Common myeloid progenitor, CD34-positive (primary cell): ENCODE results near the gene FZD10.

Source experiments
- CTCF ChIA-PET: fragments of 350-600 bp; sonication (Branson Sonifier 250); formaldehyde crosslinking; loops from one replicate; lab custom pipeline; 2021; ENCODE audit warnings: antibody characterized with exemption; lab: Charles Lee
- POLR2A ChIA-PET: fragments of 350-600 bp; sonication (Branson Sonifier 250); formaldehyde crosslinking; loops from one replicate; lab custom pipeline; 2021; ENCODE audit warnings: antibody characterized with exemption; lab: Charles Lee
- DNase-seq, 3 donors: peaks; one replicate each; pipeline versions ENCODE4 v3.0.0 to v3.0.0-alpha.2; 2013
- H3K27ac ChIP-seq, 2 experiments: 1 replicate in 1 of 2; 2 replicates in 1 of 2; pipeline ENCODE4 v1.7.0; 2013; ENCODE audit warnings: inconsistent platforms in 2 of 2, low read length in 2 of 2, mild to moderate bottlenecking in 2 of 2, low read depth in 1 of 2, moderate library complexity in 1 of 2; ENCODE audit not compliant: severe bottlenecking in 2 of 2, insufficient read depth in 1 of 2, poor library complexity in 1 of 2
- H3K27me3 ChIP-seq, 5 experiments: replicated peaks in 2 of 5; 1 replicate in 3 of 5; 2 replicates in 2 of 5; pipeline versions ENCODE4 v1.6.1 to v1.7.0; 2013; ENCODE audit warnings: low read length in 4 of 5, mild to moderate bottlenecking in 2 of 5, moderate library complexity in 2 of 5, inconsistent platforms in 1 of 5; ENCODE audit not compliant: insufficient read depth in 5 of 5, control insufficient read depth in 4 of 5
- H3K36me3 ChIP-seq, 4 experiments: 1 replicate in 2 of 4; 2 replicates in 2 of 4; pipeline versions ENCODE4 v1.6.1 to v1.7.0; 2013; ENCODE audit warnings: low read length in 3 of 4, control low read depth in 1 of 4, mild to moderate bottlenecking in 1 of 4; ENCODE audit not compliant: control insufficient read depth in 4 of 4, insufficient read depth in 4 of 4
- H3K4me1 ChIP-seq, 4 experiments: 1 replicate in 3 of 4; 2 replicates in 1 of 4; pipeline versions ENCODE4 v1.6.1 to v1.7.1; 2013; ENCODE audit warnings: low read length in 3 of 4, mild to moderate bottlenecking in 3 of 4, control low read depth in 1 of 4, inconsistent platforms in 1 of 4, moderate library complexity in 1 of 4; ENCODE audit not compliant: control insufficient read depth in 4 of 4, insufficient read depth in 4 of 4; ENCODE audit errors: control extremely low read depth in 1 of 4
- H3K4me3 ChIP-seq, 7 experiments: 1 replicate in 4 of 7; 2 replicates in 3 of 7; pipeline versions ENCODE4 v1.5.1 to v1.7.0; 2013; ENCODE audit warnings: mild to moderate bottlenecking in 7 of 7, low read length in 6 of 7, moderate library complexity in 6 of 7, inconsistent platforms in 2 of 7, low read depth in 2 of 7, control low read depth in 1 of 7; ENCODE audit not compliant: insufficient read depth in 4 of 7, control insufficient read depth in 1 of 7; ENCODE audit errors: extremely low read depth in 1 of 7
- H3K9me3 ChIP-seq, 5 experiments: 1 replicate in 4 of 5; 2 replicates in 1 of 5; pipeline versions ENCODE4 v1.6.1 to v1.7.1; 2013; ENCODE audit warnings: low read length in 4 of 5, mild to moderate bottlenecking in 2 of 5, inconsistent platforms in 1 of 5, low read depth in 1 of 5, moderate library complexity in 1 of 5; ENCODE audit not compliant: control insufficient read depth in 4 of 5, insufficient read depth in 2 of 5; ENCODE audit errors: control extremely low read depth in 1 of 5
- WGBS: methylation state at CpG from one replicate; pipeline ENCODE4 v1.1.5; 2013; ENCODE audit not compliant: insufficient coverage; 5-methylcytosine and 5-hydroxymethylcytosine counted together

Gene FZD10

DNA sequence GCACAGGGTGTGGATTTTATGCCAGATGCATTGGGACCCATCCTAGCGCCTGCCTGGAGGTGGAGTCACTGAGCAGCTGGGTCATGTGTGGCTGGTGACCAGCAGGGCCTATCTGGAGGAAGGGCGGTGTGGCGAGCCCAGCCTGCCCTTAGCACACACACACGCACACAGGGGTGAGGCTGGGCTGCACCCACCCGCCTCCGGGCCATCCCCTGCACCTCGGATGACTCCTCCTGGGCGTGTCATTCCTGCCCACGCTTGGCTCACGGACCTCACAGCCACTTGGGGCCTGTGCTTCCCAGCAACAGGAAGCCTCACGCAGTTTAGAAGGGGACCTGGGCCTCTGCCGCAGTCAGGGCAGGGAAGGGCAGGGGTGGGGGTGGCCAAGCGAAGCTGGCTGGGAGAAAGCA is 36.2 kb upstream of the FZD10 start:
- peaks cover 0 to 7% (median 0%) of the 10 kb centered on the region in 5 experiments for H3K9me3 ChIP-seq
- POLR2A ChIA-PET, result no interaction called here
- H3K36me3 ChIP-seq, result no peaks in the 10 kb centered on the region
- CTCF ChIA-PET, result no interaction called here
- no peak overlapping the region for H3K4me3 ChIP-seq
- 69% methylated on average over 7 of the region's 13 CpGs for WGBS
- H3K4me1 ChIP-seq, result no peaks in the 10 kb centered on the region
- H3K27ac ChIP-seq, result no peak overlapping the region
- H3K27me3 ChIP-seq, result peaks cover 0 to 24% (median 0%) of the 10 kb centered on the region in 5 experiments
- DNase-seq, result no peak

DNA sequence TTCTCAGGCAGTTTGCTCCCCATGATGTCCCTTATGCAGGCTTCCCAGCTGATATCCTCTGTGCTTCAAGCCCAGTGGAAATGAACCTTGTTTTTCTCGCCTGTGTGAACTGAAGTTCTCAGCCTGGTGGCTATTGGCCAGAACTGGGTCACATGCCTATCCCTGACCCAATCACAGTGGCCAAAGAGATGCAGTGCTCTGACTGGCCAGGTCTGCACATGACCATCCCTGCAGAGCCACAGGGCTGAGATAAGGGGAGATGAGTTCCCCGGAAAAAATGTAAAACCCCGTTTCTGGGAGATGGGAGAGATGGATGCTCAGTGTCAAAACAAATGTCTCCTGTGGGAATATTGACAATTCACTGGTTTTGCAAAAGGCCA is 34.7 kb upstream of the FZD10 start:
- DNase-seq, result no peak
- 91% methylated on average over 3 of the region's 3 CpGs for WGBS
- Histone ChIP-seq H3K4me3 (no peak overlapping the region), H3K36me3 (no peaks in the 10 kb centered on the region), H3K27ac (no peak overlapping the region), H3K9me3 (peaks cover 0 to 7% (median 0%) of the 10 kb centered on the region in 5 experiments), H3K4me1 (no peaks in the 10 kb centered on the region), H3K27me3 (peaks cover 0 to 16% (median 1%) of the 10 kb centered on the region in 5 experiments)
- CTCF ChIA-PET, result no interaction called here
- POLR2A ChIA-PET, result no interaction called here

DNA sequence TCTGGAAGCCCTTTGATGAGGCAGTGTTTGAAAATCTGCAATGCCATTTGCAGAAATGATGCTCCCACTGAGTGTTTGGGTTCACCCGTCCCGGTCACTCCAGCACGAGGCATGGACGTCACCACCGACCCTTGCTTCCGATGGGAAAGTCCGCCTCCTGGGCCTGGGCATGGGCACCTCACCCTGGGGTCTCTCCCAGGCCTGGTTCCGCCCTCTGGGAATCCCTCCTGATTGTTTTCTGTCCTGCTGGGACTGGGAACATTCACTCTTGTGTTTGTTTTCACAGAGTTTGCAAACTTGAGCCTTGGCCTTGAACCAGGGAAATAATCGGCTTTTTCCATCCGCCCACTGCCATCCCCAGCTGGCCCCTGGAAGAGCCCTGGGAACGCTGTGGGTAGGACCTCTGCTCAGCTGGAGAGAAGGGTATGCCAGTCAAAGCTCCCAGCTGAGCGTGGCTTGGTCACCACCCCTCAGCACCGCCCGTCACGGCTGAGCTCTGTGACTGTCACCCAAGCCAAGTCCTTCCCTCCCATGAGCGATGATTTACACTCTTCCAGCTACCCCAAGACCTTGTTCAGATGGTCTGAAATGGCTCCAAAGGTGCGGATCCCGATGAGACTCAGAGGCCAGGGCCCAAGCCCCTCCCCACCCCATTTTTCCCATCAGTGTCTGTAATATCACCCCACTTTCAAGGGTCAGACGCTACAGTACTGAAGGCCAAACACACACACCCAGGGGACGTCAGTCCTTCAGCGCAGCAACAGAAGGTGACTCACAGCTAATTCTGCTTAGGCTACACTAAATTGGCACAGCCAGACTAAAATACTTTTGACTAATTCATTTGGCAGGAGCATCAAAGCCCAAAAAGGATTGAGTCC is 34.1 kb upstream of the FZD10 start:
- ChIA-PET CTCF (no interaction called here), POLR2A (no interaction called here)
- H3K27me3 ChIP-seq, result peaks cover 0 to 17% (median 3%) of the 10 kb centered on the region in 5 experiments
- no peaks in the 10 kb centered on the region for H3K36me3 ChIP-seq
- H3K9me3 ChIP-seq, result peaks cover 0 to 7% (median 0%) of the 10 kb centered on the region in 5 experiments
- no peak overlapping the region for H3K4me3 ChIP-seq
- no peak for DNase-seq
- no peaks in the 10 kb centered on the region for H3K4me1 ChIP-seq
- 96% methylated on average over 21 of the region's 21 CpGs for WGBS
- no peak overlapping the region for H3K27ac ChIP-seq

DNA sequence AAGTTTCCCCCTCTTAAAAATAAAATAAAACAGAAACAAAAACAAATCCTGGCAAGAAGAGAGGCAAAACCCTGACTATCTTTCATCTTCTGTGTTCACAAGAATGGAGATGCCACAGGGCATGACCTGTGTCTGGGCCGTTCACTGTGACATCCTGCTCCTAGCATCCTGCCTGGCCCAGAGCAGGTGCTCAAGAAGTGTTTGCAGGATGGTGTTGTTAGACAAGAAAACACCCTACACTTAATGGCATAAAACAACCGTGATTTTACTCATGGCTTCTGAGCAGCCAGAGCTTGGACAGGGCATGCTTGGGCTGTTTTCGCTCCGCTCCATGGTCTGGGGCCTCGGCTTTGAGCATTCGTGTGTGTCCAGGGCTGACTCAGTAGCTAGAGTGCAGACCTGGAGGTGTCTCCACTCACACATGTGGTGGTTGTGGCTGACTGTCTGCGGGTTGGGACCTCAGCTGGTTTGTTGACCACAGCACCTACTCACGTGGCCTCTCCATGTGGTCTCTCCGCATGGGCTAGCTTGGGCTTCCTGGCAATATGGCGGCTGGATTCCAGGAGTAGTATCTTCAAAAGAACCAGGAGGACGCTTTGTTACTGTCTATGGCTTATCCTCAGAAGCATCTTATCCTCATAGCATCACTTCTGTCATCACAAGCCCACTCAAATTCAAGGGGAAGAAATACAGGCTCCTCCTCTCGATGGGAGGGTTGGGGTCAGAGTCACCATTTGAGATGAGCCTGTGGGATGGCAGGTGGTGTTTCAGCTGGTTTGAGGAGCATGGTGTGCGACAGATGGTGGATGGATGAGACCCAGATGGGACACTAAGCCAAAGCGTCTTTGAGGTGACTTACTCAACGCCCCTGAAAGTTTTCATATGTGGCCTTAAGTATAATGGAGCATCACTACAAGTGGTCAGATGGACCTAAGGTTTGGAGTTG is 33.2 kb upstream of the FZD10 start:
- H3K4me3 ChIP-seq, result no peak overlapping the region
- H3K27me3 ChIP-seq, result peaks cover 0 to 25% (median 3%) of the 10 kb centered on the region in 5 experiments
- no peaks in the 10 kb centered on the region for H3K4me1 ChIP-seq
- WGBS, result 89% methylated on average over 12 of the region's 15 CpGs
- DNase-seq, result no peak
- ChIA-PET CTCF (no interaction called here), POLR2A (no interaction called here)
- peaks cover 0 to 7% (median 0%) of the 10 kb centered on the region in 5 experiments for H3K9me3 ChIP-seq
- H3K36me3 ChIP-seq, result no peaks in the 10 kb centered on the region
- no peak overlapping the region for H3K27ac ChIP-seq

DNA sequence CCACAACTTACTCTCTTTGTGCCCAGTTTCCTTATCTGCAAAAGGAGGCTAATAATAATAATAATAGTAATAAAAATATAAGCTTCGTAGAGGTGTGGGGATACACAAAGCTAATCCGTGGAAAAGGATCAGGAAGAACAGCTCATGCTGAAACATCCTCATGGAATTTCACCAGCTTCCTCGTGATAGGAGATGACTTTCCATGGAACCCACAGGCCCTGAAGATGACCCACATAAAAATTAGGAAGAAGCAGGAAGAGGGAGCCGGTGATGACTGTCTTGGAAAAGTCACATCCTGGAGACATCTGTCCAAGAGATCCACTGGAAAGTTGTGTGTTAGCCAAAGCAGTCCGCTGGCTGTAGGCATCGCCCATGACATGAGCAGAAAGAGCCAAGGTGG is 31.9 kb upstream of the FZD10 start:
- H3K27ac ChIP-seq, result no peak overlapping the region
- POLR2A ChIA-PET, result no interaction called here
- H3K4me3 ChIP-seq, result no peak overlapping the region

DNA sequence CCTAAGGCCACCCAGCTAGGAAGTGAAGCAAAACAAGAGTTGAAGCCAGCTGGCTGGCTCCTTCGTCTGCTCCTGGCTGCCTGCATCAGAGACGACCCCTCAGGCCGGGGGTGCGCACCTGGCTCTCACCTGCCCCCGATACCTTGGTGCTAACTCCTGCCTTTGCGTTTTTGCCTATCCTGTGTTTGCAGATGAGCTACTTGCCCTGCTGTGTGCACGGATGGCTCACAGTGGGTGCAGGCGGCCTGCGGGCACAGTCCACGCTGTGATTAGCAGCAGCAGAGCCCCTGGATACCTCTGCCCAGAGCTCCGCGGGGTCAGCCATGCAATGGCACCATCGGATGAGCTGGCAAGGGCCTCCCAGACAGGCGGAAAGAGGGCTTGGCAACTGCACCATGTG is 31.2 kb upstream of the FZD10 start:
- DNase-seq, result no peak
- POLR2A ChIA-PET, result no interaction called here
- no peaks in the 10 kb centered on the region for H3K36me3 ChIP-seq
- no peaks in the 10 kb centered on the region for H3K4me1 ChIP-seq
- peaks cover 0 to 7% (median 0%) of the 10 kb centered on the region in 5 experiments for H3K9me3 ChIP-seq
- no peak overlapping the region for H3K27ac ChIP-seq
- H3K4me3 ChIP-seq, result no peak overlapping the region
- 85% methylated on average over 9 of the region's 14 CpGs for WGBS
- peaks cover 0 to 29% (median 3%) of the 10 kb centered on the region in 5 experiments for H3K27me3 ChIP-seq
- CTCF ChIA-PET, result no interaction called here

More for the DNA sequence above, 31.9 kb upstream of the FZD10 start:
- CTCF ChIA-PET, result no interaction called here
- Histone ChIP-seq H3K4me1 (no peaks in the 10 kb centered on the region), H3K27me3 (peaks cover 0 to 29% (median 3%) of the 10 kb centered on the region in 5 experiments), H3K9me3 (peaks cover 0 to 7% (median 0%) of the 10 kb centered on the region in 5 experiments), H3K36me3 (no peaks in the 10 kb centered on the region)
- no peak for DNase-seq
- WGBS, result 77% methylated on average over 5 of the region's 6 CpGs
